Measurements from ENCODE around the gene CASP2.
"Not testable (repeated sequence)": the region's sequence is repeated elsewhere in the genome, so short reads cannot be mapped to it uniquely, and the experiment has no call there.

Gene CASP2

DNA sequence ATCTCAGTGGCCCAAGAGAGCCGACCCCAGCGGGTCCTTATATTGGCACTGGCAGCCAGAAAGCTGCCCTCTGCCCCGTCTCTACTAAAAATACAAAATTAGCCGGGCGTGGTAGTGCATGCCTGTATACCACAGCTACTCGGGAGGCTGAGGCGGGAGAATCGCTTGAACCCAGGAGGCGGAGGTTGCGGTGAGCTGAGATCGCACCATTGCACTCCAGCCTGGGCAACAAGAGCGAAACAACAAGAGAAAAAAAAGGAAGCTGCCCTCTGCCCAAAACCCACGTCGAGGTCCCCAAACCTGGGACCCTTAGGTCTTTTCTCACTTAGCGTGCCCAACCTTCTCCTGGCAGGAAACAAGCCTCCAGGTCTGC, 24.0 kb upstream of the CASP2 start:
- DNase-seq (ENCODE audit: low read depth in 2 of 2), result not testable (repeated sequence)

DNA sequence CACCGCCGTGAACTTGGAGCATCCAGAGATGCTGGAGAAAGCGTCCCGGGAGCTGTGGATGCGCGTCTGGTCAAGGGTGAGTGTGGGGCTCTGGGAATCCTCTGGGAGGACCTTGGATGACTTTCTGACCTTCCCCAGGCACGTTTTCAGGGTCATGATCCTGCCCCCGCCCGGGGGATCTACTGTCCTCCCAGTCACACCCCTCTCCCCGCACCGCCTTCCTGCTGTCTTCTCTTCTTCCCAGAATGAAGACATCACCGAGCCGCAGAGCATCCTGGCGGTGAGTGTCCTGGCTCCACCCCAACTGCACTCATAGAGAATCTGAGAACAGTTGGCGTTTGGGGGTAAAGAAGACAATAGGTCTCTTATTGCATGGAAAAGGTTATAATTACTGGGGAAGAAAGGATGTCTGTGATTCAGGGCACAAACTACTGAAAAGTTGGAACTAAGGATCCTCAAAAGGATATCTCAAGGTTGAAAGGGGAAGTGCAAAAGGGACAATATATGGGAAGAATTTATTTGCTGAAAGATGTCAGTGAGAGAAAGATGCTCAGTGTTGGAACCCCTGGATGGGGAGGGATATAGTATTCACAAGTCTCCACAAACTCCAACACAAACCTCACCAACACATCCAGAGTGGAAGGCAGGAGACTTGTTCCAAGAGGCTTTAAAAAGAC, 23.0 kb upstream of the CASP2 start:
- DNase-seq (ENCODE audit: low read depth in 2 of 2), result no peak

DNA sequence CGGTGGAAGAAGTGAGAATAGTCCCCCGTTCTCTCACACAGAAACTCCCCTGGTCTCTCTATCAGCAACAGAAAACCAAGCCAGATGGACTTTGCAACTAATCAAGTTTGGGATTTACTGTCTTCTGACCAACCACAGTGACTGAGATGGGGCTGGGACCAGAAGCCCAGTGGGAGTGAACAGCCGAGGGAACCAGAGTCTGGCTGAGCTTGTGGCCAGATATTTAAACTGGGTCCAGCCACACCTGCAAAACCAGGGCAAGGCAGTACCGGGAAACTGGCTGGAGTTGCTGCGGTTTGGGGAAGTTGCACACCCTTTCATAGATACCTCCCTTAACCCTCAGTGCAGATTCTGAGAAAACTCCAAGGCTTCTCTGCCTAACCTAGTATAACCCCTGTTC, 18.9 kb upstream of the CASP2 start:
- DNase-seq (ENCODE audit: low read depth in 2 of 2), result no peak

DNA sequence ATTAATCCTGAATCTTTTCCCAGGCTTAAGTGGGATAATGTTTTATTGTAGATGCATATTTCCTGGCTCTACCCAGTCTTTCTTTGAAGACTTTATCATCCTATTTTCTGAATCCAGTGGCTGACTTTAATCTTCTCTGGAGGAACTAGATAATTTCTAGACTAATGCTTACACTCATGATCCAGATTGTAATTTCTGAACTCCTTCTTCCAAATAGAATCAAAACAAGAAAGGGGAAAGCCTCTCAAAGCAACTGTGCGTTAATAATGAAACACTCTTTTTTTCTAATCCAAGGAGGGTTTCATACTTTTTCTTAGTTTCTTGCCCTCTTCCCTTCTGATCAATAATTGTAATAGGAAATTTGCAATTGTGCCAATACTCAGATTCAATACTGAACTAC, 16.9 kb upstream of the CASP2 start:
- DNase-seq (ENCODE audit: low read depth in 2 of 2), result no peak

DNA sequence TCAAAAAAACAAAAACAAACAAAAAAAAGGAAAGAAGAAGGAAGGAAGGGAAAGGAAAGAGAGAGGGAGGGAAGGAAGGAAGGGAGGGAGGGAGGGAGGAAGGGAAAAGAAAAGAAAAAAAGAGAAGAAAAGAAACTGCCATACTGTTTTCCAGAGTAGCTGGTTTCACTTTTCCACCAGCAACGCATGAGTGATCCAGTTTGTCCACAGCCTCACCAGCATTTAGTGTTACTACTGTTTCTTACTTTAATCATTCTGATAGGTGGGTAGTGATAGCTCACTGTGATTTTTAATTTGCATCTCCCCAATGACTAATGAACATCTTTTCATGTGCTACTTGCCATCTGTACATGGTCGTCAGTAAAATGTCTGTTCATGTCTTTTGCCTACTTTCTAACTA, 15.3 kb upstream of the CASP2 start:
- DNase-seq (ENCODE audit: low read depth in 2 of 2), result no peak

DNA sequence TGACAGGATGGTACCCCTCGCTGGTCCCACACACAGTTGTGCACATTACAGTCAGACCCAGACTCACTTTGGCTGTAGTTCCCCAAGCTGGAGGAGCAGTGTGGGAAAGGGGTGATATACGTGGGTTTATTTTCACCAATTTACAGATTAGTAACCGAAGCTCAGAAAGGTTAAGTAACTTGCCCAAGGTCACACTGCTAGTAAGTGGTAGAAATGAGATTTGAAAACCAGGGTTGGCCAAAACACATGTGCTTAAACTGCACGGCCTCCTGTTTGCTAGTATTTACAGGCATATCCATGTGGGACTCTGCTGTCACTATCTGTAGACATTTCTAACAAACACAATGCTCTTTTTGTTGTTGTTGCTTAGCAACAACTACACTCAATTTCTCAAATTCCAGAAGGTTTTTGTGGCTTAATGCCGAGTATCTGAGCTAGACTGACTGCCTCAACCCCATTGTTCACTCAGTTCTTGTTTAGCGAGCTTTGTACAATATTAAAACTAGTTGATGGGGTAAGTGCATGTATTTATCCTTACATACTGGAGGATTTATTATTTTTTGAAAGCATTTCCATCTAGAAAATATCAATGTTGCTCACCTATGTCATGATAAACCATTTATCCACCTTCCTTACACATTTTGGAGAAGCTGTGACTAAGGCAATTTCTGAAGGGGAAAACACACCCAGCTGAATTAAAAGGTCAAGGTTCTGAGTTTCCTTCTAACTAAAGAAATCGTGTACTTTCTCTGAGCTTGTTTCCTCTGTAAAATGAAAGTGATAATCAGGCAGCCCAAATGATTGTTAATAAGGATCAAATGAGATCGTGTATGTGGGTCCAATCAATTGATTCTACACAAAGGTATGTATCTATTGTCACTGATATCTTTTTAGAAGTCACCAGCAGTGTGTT, 8.7 kb upstream of the CASP2 start:
- DNase-seq (ENCODE audit: low read depth in 2 of 2), result peak; percentile 13 to 21

DNA sequence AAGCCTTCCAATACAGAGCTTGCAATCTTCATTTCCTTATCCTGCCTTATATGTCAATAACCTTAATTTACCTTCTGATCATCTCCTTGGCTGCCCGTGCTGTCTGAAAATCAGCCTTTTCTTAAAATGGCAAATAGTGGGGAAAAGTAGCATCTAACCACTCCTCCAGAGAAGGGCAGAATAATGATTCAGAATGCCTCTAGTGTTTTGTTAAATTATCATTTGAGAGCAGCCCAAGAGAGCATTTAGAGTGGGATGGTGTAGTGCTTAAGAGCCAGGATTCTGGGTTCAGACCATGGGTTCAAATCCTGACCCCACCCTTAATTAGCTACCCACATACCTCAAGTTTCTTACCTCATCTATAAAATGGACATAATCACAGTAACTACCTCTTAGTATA, 8.0 kb upstream of the CASP2 start:
- no peak for DNase-seq (ENCODE audit: low read depth in 2 of 2)

DNA sequence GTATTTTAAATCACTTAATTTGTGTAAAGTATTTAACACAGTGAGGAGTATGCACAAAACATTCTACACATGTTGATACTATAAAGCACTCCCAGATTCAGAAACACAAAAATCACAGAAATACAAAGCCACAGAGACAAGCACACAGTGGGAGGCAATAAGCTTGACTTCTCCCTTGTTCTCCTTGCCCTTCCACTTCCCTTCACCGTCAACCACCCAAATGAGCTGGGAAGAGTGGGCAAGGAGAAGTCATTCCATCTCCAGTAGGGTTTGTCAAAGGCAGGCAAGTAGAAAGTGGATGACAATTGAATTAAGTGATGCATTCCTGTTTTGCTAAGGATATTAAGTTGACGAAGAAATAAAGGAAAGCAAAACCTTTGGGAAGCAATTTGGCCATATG, 7.6 kb upstream of the CASP2 start:
- DNase-seq (ENCODE audit: low read depth in 2 of 2), result no peak

DNA sequence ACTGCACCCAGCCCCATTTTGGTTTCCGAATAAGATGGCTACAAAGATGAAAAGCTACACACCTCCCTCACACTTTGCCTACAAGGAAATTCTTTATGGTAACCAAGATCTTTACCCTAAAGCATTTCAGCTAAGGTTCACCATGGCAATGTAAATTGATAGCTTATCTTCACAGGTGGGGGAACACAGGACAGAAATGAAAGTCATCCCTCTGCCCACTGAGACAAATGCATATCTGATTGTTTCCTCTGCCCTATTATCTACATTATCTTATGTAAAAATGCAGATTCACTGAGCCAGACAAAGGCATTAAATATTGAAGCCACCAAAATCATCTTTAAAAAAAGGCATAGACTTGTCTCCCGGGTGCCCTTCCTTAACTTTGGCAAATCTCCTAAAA, 6.6 kb upstream of the CASP2 start:
- DNase-seq (ENCODE audit: low read depth in 2 of 2), result no peak

DNA sequence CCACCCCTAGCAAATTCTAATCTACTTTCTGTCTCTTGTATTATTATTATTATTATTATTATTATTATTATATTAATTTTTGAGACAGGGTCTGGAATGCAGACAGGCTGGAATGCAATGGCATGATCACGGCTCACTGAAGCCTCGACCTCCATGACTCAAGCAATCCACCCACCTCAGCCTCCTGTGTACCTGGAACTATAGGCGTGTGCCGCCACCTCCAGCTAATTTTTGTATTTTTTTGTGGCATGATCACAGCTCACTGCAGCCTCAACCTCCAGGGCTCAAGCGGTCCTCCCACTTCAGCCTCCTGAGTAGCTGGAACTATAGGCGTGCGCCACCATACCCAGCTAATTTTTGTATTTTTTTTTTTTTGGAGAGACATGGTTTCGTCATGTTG, 6.0 kb upstream of the CASP2 start:
- no peak for DNase-seq (ENCODE audit: low read depth in 2 of 2)

DNA sequence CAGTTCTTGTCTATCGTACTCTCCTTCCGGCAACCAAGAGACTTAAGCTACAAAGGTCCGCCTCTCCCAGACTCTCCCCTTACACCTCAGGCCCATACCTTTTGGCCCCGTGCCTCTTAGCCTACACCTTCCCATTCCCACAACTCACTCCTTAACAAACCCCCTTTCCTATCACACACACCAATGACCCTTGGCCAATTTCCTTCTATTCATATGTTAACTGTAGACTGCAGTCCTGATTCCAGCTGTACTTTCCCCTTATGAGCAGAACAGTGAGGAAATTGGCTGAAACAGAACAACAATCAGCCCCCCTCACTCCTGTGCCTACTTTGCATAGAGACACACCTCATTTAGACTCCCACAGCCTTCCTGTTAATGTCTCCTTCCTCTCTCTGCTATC, 4.8 kb upstream of the CASP2 start:
- no peak for DNase-seq (ENCODE audit: low read depth in 2 of 2)

DNA sequence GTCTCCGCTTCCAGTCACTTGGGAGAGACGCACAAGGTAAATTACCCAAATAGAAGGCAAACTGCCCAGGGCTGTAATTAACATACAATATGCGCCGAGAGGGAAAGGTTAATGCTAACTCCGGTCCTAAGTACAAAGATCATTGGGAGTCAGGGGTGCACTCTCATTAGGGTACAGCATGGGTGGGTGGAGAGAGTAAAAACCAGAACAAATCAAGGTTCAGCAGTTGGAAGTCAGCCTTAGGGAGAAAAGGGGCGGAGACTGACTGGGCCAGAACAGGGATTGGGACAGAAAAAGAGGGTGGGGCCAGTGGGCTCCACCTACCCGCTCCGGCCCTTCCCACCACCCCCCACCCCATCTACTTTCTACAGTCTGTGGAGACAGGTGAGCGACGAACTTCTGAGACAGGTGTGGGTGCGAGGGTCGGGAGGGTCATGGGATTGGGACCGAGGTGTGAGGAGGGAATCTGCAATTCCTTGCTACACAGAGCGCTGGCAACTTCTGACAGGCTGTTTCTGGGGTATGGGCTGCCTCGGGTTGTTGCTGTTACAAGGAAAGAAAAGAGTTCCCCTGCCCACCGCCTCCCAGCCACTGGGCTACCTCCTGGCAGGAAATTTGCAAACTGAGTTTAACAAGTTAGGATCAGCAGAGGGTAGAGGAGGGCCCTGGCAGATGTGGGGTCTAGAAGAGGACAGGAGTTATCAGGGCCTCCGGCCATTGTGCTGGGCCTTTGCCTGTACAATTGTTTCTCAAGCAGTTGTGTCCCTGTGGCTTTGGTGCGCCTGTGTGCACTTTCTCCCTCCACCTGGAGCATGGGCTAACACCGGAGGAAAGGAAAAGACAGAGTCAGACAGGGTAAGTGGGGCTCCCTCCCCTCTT, 3.3 kb upstream of the CASP2 start, which contains the start of gene TMEM139:
TSS of gene TMEM139 (plus strand) at position 368 of the 879 bp plus-strand sequence. CDS start 1,000 bp downstream, outside the sequence.
- no peak for DNase-seq (ENCODE audit: low read depth in 2 of 2)

DNA sequence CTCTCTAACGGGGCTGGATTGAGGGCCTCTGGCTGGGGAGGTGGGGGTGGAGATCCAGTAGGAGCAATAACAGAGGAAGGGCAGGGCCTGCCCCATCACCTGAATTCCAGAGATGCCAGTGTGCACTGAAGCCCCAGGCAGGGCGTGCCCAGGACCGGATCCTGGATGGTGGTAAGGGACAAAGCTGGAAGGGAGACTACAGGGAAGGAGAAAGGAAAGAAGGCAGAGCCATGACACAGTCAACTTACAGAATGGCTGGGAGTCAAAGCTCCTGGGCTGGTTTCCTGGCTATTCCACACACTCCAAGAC, 2.7 kb upstream of the CASP2 start:
- no peak for DNase-seq (ENCODE audit: low read depth in 2 of 2)

DNA sequence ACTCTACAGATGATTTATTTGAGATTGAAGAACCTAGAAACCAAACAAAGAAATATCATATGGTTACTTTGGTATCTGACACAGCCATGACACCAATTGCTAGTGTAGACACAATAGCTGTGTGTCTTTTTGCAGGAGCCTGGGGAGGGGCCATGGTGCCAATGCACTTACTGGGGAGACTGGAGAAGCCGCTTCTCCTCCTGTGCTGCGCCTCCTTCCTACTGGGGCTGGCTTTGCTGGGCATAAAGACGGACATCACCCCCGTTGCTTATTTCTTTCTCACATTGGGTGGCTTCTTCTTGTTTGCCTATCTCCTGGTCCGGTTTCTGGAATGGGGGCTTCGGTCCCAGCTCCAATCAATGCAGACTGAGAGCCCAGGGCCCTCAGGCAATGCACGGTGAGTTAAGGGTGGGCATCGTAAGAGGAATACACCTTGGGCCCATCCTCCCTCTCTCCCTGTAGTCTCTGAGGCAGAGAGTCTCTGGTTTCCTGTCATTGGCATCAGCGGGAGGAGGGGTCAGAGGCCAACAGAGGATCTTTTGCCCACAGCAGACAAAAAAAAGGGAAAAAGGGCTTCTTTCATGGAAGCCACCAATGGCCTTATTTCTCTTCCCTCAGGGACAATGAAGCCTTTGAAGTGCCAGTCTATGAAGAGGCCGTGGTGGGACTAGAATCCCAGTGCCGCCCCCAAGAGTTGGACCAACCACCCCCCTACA, 2.2 kb upstream of the CASP2 start:
- DNase-seq (ENCODE audit: low read depth in 2 of 2), result no peak

DNA sequence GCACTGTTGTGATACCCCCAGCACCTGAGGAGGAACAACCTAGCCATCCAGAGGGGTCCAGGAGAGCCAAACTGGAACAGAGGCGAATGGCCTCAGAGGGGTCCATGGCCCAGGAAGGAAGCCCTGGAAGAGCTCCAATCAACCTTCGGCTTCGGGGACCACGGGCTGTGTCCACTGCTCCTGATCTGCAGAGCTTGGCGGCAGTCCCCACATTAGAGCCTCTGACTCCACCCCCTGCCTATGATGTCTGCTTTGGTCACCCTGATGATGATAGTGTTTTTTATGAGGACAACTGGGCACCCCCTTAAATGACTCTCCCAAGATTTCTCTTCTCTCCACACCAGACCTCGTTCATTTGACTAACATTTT, 1.6 kb upstream of the CASP2 start:
- no peak for DNase-seq (ENCODE audit: low read depth in 2 of 2)

DNA sequence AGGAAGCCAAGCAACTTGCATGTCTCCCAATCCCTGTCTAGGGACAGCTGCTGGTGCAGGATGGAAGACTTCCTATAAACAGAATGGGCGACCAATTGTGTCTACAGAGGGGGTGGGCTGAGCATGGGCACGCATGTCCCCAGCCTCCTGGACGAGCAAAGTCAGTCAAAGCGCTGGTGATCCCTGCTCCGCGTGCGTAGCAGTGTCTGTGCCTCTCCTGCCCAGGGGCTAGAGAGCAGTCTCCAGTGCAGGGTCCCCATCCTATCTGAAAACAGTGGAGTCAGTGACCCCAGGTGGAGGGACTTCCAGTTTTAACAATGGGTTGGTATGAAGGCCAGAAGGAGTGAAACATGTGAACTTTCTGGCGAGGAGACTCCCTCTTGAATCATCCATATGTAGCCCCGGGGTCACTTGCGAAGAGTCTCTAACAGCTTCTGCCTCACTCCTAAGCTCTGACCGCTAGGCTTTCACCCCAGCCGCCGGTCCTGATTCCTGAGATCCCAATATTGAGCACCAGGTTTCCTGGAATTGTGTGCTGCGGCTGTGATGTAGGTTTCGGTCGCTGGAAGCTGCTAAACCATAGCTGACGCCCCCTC, 714 bp upstream of the CASP2 start:
- no peak for DNase-seq (ENCODE audit: low read depth in 2 of 2)

DNA sequence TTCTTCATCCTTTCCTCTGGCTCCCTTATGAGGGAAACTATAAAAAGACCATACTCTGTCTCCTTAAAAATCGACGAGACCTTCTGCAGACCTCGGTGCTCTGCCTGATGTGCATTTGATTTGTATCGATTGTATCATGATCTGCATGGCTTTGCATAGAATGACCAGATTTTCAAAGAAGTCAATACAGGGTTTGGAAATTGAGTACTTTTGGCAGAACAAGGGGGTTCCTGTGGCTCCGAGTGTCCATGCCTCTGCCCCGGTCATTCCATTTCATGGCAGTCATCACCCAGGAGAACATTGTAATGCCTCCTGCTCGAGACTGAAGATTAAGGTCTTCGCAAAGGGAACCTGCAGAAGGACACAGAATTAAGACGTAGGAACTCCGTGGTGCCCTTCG, 685 bp downstream of the CASP2 start:
- no peak for DNase-seq (ENCODE audit: low read depth in 2 of 2)

DNA sequence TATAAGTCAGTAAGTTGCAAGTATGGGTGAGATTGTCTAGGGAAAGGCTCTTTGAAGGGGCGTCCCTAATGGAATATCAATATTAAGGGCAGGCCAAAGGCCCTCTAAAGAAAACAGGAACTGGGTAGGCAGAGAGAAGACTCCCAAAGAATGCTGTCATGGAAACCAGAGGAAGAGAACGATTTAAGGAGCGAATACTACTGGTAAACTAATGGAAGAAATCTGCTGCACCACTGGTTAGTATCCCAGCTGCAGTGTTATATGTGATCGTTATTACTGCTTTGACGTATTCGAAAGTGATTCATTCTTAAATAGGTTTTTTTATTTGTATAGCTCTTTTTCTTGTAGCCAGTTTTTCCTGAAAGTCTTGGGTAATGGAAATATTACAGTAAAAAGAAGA, 1.3 kb downstream of the CASP2 start:
- DNase-seq (ENCODE audit: low read depth in 2 of 2), result no peak

DNA sequence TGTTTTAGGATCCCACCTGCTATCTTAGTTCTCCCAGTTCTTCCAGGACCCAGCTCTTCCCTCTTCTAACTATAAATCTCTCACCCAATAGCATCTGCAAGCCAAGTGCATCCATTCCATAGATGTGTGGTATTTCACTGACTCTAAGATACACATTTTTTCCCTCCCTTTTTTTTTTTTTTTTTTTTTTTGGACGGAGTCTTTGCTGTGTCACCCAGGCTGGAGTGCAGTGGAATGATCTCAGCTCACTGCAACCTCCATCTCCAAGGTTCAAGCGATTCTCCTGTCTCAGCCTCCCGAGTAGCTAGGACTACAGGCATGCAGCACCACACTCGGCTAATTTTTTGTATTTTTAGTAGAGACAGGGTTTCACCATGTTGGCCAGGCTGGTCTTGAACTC, 1.7 kb downstream of the CASP2 start:
- not testable (repeated sequence) for DNase-seq (ENCODE audit: low read depth in 2 of 2)

DNA sequence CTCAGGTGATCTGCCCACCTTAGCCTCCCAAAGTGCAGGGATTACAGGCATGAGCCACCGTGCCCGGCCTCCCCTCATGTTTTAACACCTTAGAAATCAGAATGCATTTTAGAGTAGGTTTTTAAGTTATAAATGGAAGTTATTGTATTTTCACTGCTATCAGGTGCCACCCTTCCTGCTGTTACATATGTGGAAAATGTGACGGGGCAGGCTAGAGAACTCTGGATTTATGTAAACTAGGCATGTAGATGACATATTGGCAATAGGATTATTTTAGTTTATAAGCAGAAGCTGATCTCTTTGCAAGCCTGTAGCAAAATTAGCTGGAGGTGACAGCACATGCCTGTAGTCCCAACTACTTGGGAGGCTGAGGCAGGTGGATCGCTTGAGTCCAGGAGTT, 2.1 kb downstream of the CASP2 start:
- no peak for DNase-seq (ENCODE audit: low read depth in 2 of 2)

DNA sequence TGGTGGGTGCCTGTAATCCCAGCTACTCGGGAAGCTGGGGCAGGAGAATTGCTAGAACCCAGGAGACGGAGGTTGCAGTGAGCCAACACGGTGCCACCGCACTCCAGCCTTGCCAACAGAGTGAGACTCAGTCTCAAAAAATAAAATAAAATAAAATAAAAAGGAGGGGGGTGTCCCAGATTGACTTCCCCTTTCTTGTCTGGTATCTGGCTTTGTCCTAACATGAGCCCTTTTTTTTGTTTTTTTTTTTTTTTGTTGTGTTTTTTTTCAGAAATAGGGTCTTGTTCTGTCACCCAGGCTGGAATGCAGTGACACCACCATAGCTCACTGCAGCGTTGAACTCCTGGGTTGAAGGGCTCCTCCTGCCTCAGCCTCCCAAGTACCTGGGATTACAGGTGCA, 4.7 kb downstream of the CASP2 start:
- DNase-seq (ENCODE audit: low read depth in 2 of 2), result no peak

DNA sequence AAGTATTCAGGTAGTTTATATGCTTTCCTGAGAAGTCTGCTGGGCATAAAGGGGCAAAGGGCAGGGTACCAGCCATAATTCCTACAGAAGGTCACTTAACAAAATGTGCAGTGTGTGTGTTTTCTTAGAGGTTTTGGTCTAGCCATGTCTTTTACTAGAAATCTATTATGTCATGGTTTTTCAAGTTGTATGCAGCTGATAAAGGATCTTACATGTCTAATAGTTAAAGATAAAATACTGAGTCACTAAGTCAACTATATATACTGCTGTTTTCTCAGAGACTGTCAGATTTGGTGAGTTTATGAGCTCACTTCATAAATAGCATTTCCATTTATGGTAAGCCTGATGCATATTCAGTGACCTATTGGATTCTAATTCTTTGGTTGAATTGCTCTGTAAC, 7.7 kb downstream of the CASP2 start:
- DNase-seq (ENCODE audit: low read depth in 2 of 2), result peak; percentile 29 to 35
